Astrocyte (in vitro differentiated cells and primary cell): ENCODE measurements around the gene PCSK5.

Experiments used
- EZH2 ChIP-seq: IDR thresholded peaks from 2 replicates; pipeline ENCODE4 v1.6.1; 2012; ENCODE audit warnings: mild to moderate bottlenecking, low read length, inconsistent platforms; ENCODE audit not compliant: insufficient read depth
- TF ChIP-seq, protein P1 (sequence below): IDR thresholded peaks from 2 replicates; pipeline ENCODE4 v1.5.1; 2011; ENCODE audit warnings: low read depth, mild to moderate bottlenecking, inconsistent platforms, low read length, moderate library complexity; ENCODE audit not compliant: insufficient read depth

DNA sequence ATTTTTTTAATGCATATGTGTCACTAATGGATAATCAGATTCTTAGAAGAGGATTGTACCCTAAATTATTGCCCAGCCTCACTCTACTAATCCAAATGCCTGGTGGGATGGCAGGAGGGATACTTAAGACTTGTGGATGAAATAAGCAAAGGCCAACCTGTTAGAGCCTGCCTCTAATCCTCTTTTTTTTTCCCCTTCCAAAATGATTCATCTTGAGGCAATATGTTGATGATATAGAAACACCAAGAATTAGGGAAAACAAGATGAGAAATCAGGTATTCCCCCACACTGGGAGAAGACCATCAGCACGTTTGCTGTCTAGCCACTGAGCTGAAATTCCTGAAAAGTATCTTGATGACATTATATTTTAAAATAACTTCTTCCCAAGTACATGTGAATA lies 451.7 kb downstream of the PCSK5 start:
- TF ChIP-seq, protein P1, sequence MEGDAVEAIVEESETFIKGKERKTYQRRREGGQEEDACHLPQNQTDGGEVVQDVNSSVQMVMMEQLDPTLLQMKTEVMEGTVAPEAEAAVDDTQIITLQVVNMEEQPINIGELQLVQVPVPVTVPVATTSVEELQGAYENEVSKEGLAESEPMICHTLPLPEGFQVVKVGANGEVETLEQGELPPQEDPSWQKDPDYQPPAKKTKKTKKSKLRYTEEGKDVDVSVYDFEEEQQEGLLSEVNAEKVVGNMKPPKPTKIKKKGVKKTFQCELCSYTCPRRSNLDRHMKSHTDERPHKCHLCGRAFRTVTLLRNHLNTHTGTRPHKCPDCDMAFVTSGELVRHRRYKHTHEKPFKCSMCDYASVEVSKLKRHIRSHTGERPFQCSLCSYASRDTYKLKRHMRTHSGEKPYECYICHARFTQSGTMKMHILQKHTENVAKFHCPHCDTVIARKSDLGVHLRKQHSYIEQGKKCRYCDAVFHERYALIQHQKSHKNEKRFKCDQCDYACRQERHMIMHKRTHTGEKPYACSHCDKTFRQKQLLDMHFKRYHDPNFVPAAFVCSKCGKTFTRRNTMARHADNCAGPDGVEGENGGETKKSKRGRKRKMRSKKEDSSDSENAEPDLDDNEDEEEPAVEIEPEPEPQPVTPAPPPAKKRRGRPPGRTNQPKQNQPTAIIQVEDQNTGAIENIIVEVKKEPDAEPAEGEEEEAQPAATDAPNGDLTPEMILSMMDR: no peak
- TF ChIP-seq EZH2: no peak
